ENCODE results near the gene GOLT1B.
A peak's percentile ranks its signal among the peaks of the same experiment; 100 is the strongest.

Gene GOLT1B

GRCh38 chr12:21523148-21523547 lies 21.6 kb downstream of the GOLT1B start:
- DNase-seq (ENCODE audit: low spot score) = no peak

GRCh38 chr12:21526053-21526452 lies 24.5 kb downstream of the GOLT1B start, which contains the start of gene SPX:
SPX (plus strand) TSS chr12:21526296; CDS start chr12:21526473, 177 bp downstream.
- no peak for DNase-seq (ENCODE audit: low spot score)

GRCh38 chr12:21526721-21527345 lies 25.2 kb downstream of the GOLT1B start:
- no peak for DNase-seq (ENCODE audit: low spot score)

- peak; percentile 15 for DNase-seq (ENCODE audit: low spot score)
These were observed 26.0 kb downstream of the GOLT1B start for GRCh38 chr12:21527451-21528180.

- DNase-seq (ENCODE audit: low spot score) = no peak
These were observed 27.4 kb downstream of the GOLT1B start for GRCh38 chr12:21528953-21529352.

GRCh38 chr12:21529456-21529855 lies 27.9 kb downstream of the GOLT1B start:
- no peak for DNase-seq (ENCODE audit: low spot score)

- DNase-seq (ENCODE audit: low spot score) = no peak
These were observed 36.6 kb downstream of the GOLT1B start for GRCh38 chr12:21538061-21538653.

- no peak for DNase-seq (ENCODE audit: low spot score)
These were observed 38.2 kb downstream of the GOLT1B start for GRCh38 chr12:21539797-21540196.

GRCh38 chr12:21541773-21542172 lies 40.2 kb downstream of the GOLT1B start:
- DNase-seq (ENCODE audit: low spot score) = no peak

GRCh38 chr12:21542403-21542802 lies 40.8 kb downstream of the GOLT1B start:
- no peak for DNase-seq (ENCODE audit: low spot score)

GRCh38 chr12:21543151-21543550 lies 41.6 kb downstream of the GOLT1B start:
- DNase-seq (ENCODE audit: low spot score) = no peak

GRCh38 chr12:21545557-21545956 lies 44.0 kb downstream of the GOLT1B start:
- DNase-seq (ENCODE audit: low spot score) = no peak

- DNase-seq (ENCODE audit: low spot score) = no peak
These were observed 45.1 kb downstream of the GOLT1B start for GRCh38 chr12:21546716-21547115.

- no peak for DNase-seq (ENCODE audit: low spot score)
These were observed 45.8 kb downstream of the GOLT1B start for GRCh38 chr12:21547437-21547836.

- DNase-seq (ENCODE audit: low spot score) = no peak
These were observed 50.4 kb downstream of the GOLT1B start for GRCh38 chr12:21551841-21552465.

GRCh38 chr12:21552635-21553328 lies 51.2 kb downstream of the GOLT1B start:
- no peak for DNase-seq (ENCODE audit: low spot score)

- DNase-seq (ENCODE audit: low spot score) = no peak
These were observed 51.7 kb downstream of the GOLT1B start for GRCh38 chr12:21553329-21553675.

- no peak for DNase-seq (ENCODE audit: low spot score)
These were observed 56.6 kb downstream of the GOLT1B start for GRCh38 chr12:21558100-21558679.

- DNase-seq (ENCODE audit: low spot score) = no peak
These were observed 58.4 kb downstream of the GOLT1B start for GRCh38 chr12:21559855-21560569.

- DNase-seq (ENCODE audit: low spot score) = no peak
These were observed 59.6 kb downstream of the GOLT1B start for GRCh38 chr12:21561158-21561557.

GRCh38 chr12:21562859-21563258 lies 61.3 kb downstream of the GOLT1B start:
- no peak for DNase-seq (ENCODE audit: low spot score)

Data from COLO829 (cell line).